LHCN-M2 (cell line): ENCODE results near the gene SCGB2B2. TPM values are rescaled to one million over a fixed set of nuclear protein-coding genes. Genes with fewer than 3 reads are reported as not detected.
"Not testable (repeated sequence)": the region's sequence is repeated elsewhere in the genome, so short reads cannot be mapped to it uniquely, and the experiment has no call there.

ENCODE experiments used
- DNase-seq: peaks from one replicate; pipeline ENCODE4 v3.0.0-alpha.2; 2012; ENCODE audit warnings: low read depth
- total RNA-seq: library from RNA; depleted of rRNA; stranded (reverse); fragments of >200 nt; gene quantifications from 2 replicates; pipeline ENCODE4 v1.2.3, GENCODE V29; 2014

Gene SCGB2B2
- total RNA-seq, 1 experiment from 2014 or later = not detected

- DNase-seq = no peak
Measured at GRCh38 chr19:34669305-34669704, 7.7 kb downstream of the SCGB2B2 start.

- not testable (repeated sequence) for DNase-seq
Measured at GRCh38 chr19:34668690-34669089, 8.3 kb downstream of the SCGB2B2 start.

DNA sequence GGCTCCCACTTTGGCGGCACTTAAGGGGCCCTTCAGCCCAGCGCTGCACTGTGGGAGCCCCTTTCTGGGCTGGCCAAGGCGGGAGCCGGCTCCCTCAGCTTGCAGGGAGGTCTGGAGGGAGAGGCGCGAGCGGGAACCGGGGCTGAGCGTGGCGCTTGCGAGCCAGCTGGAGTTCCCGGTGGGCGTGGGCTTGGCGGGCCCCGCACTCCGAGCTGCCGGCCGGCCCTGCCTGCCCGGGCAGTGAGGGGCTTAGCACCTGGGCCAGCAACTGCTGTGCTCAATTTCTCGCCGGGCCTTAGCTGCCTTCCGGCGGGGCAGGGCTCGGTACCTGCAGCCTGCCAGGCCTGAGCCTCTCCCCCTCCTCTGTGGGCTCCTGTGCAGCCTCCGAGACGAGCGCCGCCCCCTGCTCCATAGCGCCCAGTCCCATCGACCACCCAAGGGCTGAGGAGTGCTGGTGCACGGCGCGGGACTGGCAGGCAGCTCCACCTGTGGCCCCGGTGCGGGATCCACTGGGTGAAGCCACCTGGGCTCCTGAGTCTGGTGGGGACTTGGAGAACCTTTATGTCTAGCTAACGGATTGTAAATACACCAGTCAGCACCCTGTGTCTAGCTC is 8.8 kb downstream of the SCGB2B2 start:
- DNase-seq = not testable (repeated sequence)

GRCh38 chr19:34667349-34668076 is 9.4 kb downstream of the SCGB2B2 start:
- DNase-seq = peak; percentile 35

- no peak for DNase-seq
Measured at GRCh38 chr19:34666958-34667265, 10.0 kb downstream of the SCGB2B2 start.

- DNase-seq = no peak
Measured at GRCh38 chr19:34666200-34666957, 10.6 kb downstream of the SCGB2B2 start.

GRCh38 chr19:34665275-34665674 is 11.7 kb downstream of the SCGB2B2 start:
- DNase-seq = not testable (repeated sequence)

GRCh38 chr19:34664870-34665269 is 12.1 kb downstream of the SCGB2B2 start:
- no peak for DNase-seq

GRCh38 chr19:34664168-34664567 is 12.8 kb downstream of the SCGB2B2 start:
- no peak for DNase-seq

DNA sequence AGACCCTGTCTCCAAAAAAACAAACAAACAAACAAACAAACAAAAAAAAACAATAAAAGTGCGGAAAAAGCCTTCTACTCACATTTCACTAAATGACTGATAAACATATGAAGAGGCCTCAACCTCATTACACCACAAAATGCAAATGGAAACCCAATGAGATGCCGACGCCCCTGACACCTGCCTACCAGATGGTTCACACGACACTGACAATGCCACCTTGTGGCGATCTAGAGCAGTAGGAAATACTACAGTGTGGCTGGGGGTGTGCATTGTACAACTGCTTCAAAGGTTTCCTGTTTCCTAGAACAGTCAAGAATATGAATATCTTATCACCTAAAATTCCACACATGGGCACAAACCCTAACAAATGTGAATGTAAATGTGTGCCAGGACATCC is 14.0 kb downstream of the SCGB2B2 start:
- DNase-seq = peak; percentile 44

DNA sequence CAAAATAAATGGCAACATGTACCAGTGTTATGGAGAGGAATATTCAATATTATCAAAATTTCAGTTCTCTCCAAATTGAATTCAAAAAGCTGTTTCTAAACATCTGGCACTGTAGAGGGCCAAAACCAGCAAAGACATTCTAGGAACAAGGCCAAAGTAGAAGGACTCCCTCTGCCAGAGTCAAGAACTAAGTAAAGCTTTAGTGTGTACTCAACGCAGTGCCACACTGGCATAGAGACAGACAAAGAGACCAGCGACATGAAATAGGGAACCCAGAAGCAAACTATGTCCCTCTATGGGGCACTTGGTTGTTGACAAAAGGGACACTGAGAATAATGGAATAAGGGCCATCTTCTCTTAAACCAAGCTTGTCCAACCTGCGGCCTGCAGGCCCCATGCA is 15.6 kb downstream of the SCGB2B2 start:
- no peak for DNase-seq

GRCh38 chr19:34655651-34656050 is 21.3 kb downstream of the SCGB2B2 start:
- no peak for DNase-seq

GRCh38 chr19:34654796-34655195 is 22.2 kb downstream of the SCGB2B2 start:
- no peak for DNase-seq

DNA sequence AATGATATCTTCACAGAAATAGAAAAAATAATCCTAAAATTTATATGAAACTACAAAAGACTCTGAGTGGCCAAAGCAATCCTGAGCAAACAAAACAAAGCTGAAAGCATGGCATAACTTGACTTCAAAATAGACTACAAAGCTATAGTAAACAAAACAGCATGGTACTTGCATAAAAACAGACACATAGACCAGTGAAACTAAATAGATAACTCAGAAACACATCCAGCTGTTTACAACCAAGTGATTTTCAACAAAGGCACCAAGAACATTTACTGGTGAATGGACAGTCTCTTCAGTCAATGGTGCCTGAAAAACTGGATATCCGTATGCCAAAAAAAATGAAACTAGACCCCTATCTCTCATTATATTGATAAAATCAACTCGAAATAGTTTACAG is 25.2 kb downstream of the SCGB2B2 start:
- no peak for DNase-seq

DNA sequence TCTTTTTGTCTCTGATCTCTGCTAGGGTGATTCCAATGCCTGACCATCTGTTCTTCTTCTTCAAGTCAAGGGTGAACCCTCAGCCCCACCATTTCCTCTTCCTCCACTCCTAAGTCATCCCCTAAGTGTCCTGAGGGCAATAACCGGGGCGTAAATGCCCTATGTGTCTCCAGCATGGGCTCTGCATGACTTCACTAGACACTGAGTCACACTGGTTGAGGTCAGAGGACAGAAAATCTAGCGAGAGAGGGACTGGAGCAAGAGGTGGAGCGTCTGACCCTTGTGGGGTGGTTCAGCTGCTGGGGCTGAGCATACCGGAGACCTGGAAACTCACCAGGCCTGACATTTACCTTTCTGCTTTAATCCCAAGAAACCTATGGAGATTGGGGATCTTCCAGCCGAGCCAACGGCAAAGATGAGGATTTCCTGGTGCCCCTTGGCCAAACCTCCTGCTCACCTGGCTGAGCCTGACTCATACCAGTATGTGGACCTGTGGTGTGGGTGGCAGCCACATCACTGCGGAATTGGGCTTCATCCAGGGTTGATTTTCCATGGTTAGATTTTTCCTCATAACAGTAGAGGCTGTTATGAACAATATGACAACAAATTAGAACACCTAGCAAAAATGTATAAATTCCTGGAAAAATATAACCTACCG is 26.9 kb downstream of the SCGB2B2 start:
- no peak for DNase-seq

DNA sequence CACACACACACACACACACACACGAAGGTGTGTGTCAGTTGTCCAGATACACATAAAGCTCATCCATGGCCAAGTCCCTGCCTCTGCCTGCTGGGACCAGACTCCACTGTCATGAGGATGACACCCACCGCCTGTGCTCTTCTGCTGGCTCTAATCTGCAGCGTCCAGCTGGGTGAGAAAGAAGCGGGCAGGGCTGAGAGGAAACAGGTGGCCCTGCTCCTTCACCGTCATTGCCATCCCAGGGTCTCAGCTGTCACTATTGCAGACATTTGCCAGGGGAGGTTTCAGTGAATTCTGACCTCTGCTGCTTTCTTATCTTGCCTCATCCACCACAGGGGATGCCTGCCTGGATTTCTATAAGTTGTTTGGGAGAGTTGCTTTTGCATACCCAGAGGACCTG is 31.4 kb downstream of the SCGB2B2 start:
- peak; percentile 23 for DNase-seq

DNA sequence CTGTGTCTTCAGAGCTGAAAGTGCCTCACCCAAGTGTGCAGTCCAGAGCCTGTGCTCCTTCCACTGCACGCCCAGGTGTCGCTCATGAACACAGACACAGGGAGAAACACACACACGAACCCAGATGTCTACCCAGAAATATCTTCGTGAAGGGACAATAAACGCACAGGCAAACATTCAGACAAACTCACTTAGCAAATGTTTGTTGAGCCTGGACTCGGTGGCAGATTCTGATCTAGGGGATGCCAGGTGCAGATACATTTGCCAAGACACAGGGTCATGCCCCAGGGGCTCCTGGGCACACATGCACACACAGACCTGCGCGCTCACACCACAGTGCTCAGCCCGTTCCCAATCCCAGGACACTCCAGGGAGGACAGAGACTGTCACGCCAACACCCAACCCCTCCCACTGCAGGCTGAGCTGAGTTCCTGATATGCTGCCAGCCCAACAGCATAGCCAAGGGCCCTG is 31.9 kb downstream of the SCGB2B2 start:
- DNase-seq = no peak

DNA sequence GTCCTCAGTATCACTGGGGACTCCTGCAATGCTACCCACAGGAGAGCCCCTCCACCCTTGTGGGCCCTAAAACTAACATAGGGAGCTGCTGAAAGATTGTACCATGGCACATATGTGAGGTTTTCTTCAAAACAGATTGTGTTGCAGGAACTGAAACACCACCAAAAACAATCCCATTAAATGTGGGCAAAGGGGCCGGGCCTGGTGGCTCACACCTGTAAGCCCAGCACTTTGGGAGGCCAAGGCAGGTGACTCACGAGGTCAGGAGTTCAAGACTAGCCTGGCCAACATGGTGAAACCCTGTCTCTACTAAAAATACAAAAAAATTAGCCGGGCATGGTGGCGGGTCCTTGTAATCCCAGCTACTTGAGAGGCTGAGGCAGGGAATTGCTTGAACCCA is 34.7 kb downstream of the SCGB2B2 start:
- no peak for DNase-seq

- DNase-seq = peak; percentile 67
Measured at GRCh38 chr19:34639491-34640085, 37.4 kb downstream of the SCGB2B2 start.

DNA sequence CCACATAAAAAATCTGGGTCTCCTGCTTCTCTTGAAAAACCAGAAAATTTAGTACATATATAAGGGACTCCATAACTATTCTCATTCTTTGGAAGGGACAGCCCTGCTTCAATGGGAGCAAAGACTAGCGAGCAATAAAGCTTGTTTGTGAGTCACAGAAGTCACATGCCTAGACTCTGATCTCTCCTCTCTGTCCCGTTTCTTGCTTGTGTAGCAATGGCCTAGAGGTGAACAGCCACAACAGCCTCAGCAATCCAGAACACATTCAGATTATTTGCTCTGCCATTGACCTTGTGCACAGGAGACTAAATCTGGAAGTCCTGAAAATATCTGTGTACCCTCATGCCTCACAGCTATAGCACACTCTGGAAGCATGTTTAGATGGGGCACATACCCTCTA is 43.2 kb downstream of the SCGB2B2 start:
- DNase-seq = no peak
